ENCODE measurements around the gene C1R. TPM values are rescaled to one million over a fixed set of nuclear protein-coding genes. Genes with fewer than 3 reads are reported as not detected.

The C1R gene
- total and polyA plus RNA-seq, 2 of the 8 experiments (the other 6 are each of a cell fraction or from before 2014, with no cell fraction given) = 6.9 to 16.3 TPM

DNA sequence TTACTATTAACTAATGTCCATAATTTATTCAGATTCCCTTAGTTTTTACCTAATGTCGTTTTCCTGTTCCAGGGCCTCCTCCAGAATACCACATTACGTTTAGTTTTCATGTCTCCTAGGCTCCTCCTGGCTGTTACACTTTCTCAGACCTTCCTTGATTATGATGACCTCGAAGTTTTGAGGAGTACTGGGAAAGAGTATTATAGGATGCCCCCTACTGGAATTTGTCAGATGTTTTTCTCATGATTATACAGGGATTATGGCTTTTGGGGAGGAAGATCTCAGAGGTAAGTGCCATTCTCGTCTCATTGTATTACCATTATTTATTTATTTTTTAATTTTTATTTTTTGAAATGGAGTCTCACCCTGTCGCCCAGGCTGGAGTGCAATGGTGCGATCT lies 49.4 kb downstream of the C1R start:
- Histone ChIP-seq H3K79me1 (ENCODE audit: low read depth, low read length) (no peaks in the 10 kb centered on the region), H3K27me3 (replicated peaks in 1 of 4; ENCODE audit: control insufficient read depth in 3 of 4, extremely low read depth in 1 of 4, insufficient read depth in 3 of 4, low read length in 3 of 4) (no peaks in the 10 kb centered on the region), H3K23ac (ENCODE audit: insufficient read length) (no peak overlapping the region), H3K4me3 (ENCODE audit: extremely low read depth in 1 of 4, insufficient read depth in 2 of 4, low read depth in 3 of 4, low read length in 4 of 4) (no peak overlapping the region), H3K4me1 (replicated peaks in 1 of 4; ENCODE audit: control insufficient read depth in 3 of 4, insufficient read depth in 4 of 4, low read length in 3 of 4) (no peaks in the 10 kb centered on the region), H3K18ac (ENCODE audit: extremely low read depth, low read length) (no peak overlapping the region), H2BK20ac (ENCODE audit: low read length) (no peak overlapping the region), H3K9me3 (ENCODE audit: insufficient read depth in 2 of 2, low read depth in 1 of 2, low read length in 1 of 2) (no peaks in the 10 kb centered on the region; a peak in 1 of 4 replicates), H2BK120ac (replicated peaks; ENCODE audit: low read depth, low read length) (no peak overlapping the region), H2AK5ac (ENCODE audit: low read depth, low read length) (no peak overlapping the region), H3K14ac (ENCODE audit: insufficient read length) (no peak overlapping the region), H4K8ac (ENCODE audit: extremely low read depth, insufficient read depth, low read length) (no peak overlapping the region), H2BK12ac (ENCODE audit: low read depth, low read length) (no peak overlapping the region), H3K4me2 (ENCODE audit: insufficient read depth in 1 of 2, low read depth in 2 of 2, low read length in 2 of 2) (no peak overlapping the region), H4K5ac (ENCODE audit: insufficient read length, low read depth, low read length) (no peak overlapping the region), H4K91ac (replicated peaks; ENCODE audit: insufficient read length, low read length) (no peak overlapping the region), H4K20me1 (replicated peaks in 1 of 2; ENCODE audit: control insufficient read depth in 1 of 2, insufficient read depth in 2 of 2, low read length in 2 of 2) (no peaks in the 10 kb centered on the region), H3K36me3 (ENCODE audit: control insufficient read depth in 2 of 4, insufficient read depth in 4 of 4, low read length in 3 of 4) (no peaks in the 10 kb centered on the region), H3K79me2 (ENCODE audit: control insufficient read depth in 1 of 2, insufficient read depth in 2 of 2, low read length in 2 of 2) (no peaks in the 10 kb centered on the region), H2BK15ac (ENCODE audit: low read length) (no peak overlapping the region), H3K23me2 (ENCODE audit: low read depth, low read length) (no peaks in the 10 kb centered on the region), H2BK5ac (ENCODE audit: low read depth, low read length) (no peak overlapping the region), H3K9ac (replicated peaks in 1 of 4; ENCODE audit: extremely low read depth in 1 of 4, low read depth in 3 of 4, low read length in 3 of 4) (no peak overlapping the region), H3K56ac (replicated peaks; ENCODE audit: insufficient read length, low read depth, low read length) (no peak overlapping the region), H3K4ac (replicated peaks; ENCODE audit: insufficient read length, low read depth, low read length) (no peak overlapping the region), H2AFZ (ENCODE audit: low read length) (no peak overlapping the region), H3K27ac (ENCODE audit: low read depth, low read length) (no peak overlapping the region)
- POLR2A ChIA-PET (ENCODE audit: partially characterized antibody) = interaction anchor here (1.2 to 1.6 kb wide), 2 partner anchors 13 to 68 kb away, joined by 4 read pairs; no protein-coding TSS in a partner anchor
- CTCF ChIA-PET (ENCODE audit: partially characterized antibody) = interaction anchor here (0.6 to 3.8 kb wide), 18 partner anchors 9 to 102 kb away, joined by 3 to 13 read pairs (median 6); partner anchors contain the start of gene C1S
- WGBS, 2 experiments (ENCODE audit: extremely low coverage in 1 of 2, insufficient coverage in 1 of 2, insufficient read length in 1 of 2, insufficient replicate concordance in 2 of 2, low coverage in 1 of 2, low lambda C conversion rate in 2 of 2, missing lambda C conversion rate in 1 of 2) = 64% methylated on average over 6 of the region's 6 CpGs; no CpG with 5 or more reads in 1 of the 2 experiments
- DNase-seq (ENCODE audit: low read depth in 1 of 2, low spot score in 2 of 2) (no peak), FAIRE-seq (no peak)
- TF ChIP-seq CREB1 (IDR thresholded peaks at IDR 0.05) = no peak
- TF ChIP-seq CHD1 (IDR thresholded peaks at IDR 0.05; ENCODE audit: low read depth, low read length) = no peak
- TF ChIP-seq, protein P1, sequence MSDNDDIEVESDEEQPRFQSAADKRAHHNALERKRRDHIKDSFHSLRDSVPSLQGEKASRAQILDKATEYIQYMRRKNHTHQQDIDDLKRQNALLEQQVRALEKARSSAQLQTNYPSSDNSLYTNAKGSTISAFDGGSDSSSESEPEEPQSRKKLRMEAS (IDR thresholded peaks at IDR 0.05) = no peak
- TF ChIP-seq RXRA (IDR thresholded peaks at IDR 0.05; ENCODE audit: insufficient read depth, low read depth, low read length) = no peak
- no peak for TF ChIP-seq CBX5 (IDR thresholded peaks at IDR 0.05; ENCODE audit: low read depth, low read length)
- no peak for TF ChIP-seq KDM4A (IDR thresholded peaks at IDR 0.05; ENCODE audit: low read depth, low read length, severe bottlenecking)
- TF ChIP-seq CBX8 (IDR thresholded peaks at IDR 0.05; ENCODE audit: borderline replicate concordance, low read depth, low read length) = no peak
- no peak for TF ChIP-seq NRF1 (IDR thresholded peaks at IDR 0.05; ENCODE audit: low read depth, low read length)
- TF ChIP-seq, protein P2, sequence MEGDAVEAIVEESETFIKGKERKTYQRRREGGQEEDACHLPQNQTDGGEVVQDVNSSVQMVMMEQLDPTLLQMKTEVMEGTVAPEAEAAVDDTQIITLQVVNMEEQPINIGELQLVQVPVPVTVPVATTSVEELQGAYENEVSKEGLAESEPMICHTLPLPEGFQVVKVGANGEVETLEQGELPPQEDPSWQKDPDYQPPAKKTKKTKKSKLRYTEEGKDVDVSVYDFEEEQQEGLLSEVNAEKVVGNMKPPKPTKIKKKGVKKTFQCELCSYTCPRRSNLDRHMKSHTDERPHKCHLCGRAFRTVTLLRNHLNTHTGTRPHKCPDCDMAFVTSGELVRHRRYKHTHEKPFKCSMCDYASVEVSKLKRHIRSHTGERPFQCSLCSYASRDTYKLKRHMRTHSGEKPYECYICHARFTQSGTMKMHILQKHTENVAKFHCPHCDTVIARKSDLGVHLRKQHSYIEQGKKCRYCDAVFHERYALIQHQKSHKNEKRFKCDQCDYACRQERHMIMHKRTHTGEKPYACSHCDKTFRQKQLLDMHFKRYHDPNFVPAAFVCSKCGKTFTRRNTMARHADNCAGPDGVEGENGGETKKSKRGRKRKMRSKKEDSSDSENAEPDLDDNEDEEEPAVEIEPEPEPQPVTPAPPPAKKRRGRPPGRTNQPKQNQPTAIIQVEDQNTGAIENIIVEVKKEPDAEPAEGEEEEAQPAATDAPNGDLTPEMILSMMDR (IDR thresholded peaks at IDR 0.05; ENCODE audit: control extremely low read depth in 1 of 3, insufficient read depth in 1 of 3, low read depth in 1 of 3, low read length in 3 of 3) = peak in 2 of 3 experiments; percentile 31 to 39; a peak in 2 of 4 replicates
- peak; percentile 47 to 57 for TF ChIP-seq RAD21 (IDR thresholded peaks at IDR 0.05 in 1 of 2, conservative IDR thresholded peaks at IDR 0.05 in 1 of 2; ENCODE audit: low read depth in 2 of 2, low read length in 2 of 2)
- no peak for TF ChIP-seq JUND (IDR thresholded peaks at IDR 0.05; ENCODE audit: low read length)
